K562 (cell line): ENCODE results near the gene SCN7A. TPM values are rescaled to one million over a fixed set of nuclear protein-coding genes. Genes with fewer than 3 reads are reported as not detected.

ENCODE experiments used
- ARID1B ChIP-seq: fragments of 450-650 bp; IDR thresholded peaks from 2 replicates; pipeline ENCODE4 v1.6.1; 2016; ENCODE audit warnings: antibody characterized with exemption, mild to moderate bottlenecking, inconsistent platforms
- CBFA2T3 ChIP-seq: fragments of 450-650 bp; IDR thresholded peaks from 2 replicates; pipeline ENCODE4 v1.6.1; 2017
- CUX1 ChIP-seq: fragments of 200-800 bp; sonication (Bioruptor generic); IDR thresholded peaks from 2 replicates; pipeline ENCODE4 v1.6.1; 2016; ENCODE audit warnings: missing genetic modification characterization, missing compliant biosample characterization
- HBP1 ChIP-seq: fragments of 450-650 bp; formaldehyde crosslinking; IDR thresholded peaks from 2 replicates; pipeline ENCODE4 v1.4.0; 2022; ENCODE audit warnings: missing genetic modification characterization
- NELFE ChIP-seq: IDR thresholded peaks from 2 replicates; pipeline ENCODE4 v1.6.1; 2011; ENCODE audit warnings: mild to moderate bottlenecking; ENCODE audit not compliant: insufficient read depth, insufficient read length
- TAL1 ChIP-seq: fragments of 450-650 bp; IDR thresholded peaks from 2 replicates; pipeline ENCODE4 v1.6.1; 2016; ENCODE audit warnings: mild to moderate bottlenecking
- ZNF197 ChIP-seq: fragments of 200-800 bp; sonication (Bioruptor generic); IDR thresholded peaks from 2 replicates; pipeline ENCODE4 v1.6.1; 2016; ENCODE audit warnings: low read depth, missing genetic modification characterization, missing compliant biosample characterization
- polyA plus RNA-seq, 8 experiments: library from polyadenylated mRNA; depleted of rRNA in 4 of 8; stranded (reverse) in 5 of 8; unstranded in 3 of 8; fragments of >200 nt; fragmentation: Nextera tagmentation in 2 of 8; fragmentation: Illumina TruSeq in 1 of 8; extraction: Ambion mirVana in 2 of 8; extraction: Trizol in 1 of 8; gene quantifications; 2 replicates each; pipeline versions ENCODE4 v1.2.1 to v1.2.3, GENCODE V29; 2011 to 2014; ENCODE audit warnings: inconsistent platforms in 1 of 8, missing spikeins in 1 of 8
- total RNA-seq, 7 experiments: library from RNA; depleted of rRNA in 6 of 7; stranded (reverse); fragments of >200 nt in 6 of 7; fragmentation: Illumina TruSeq in 2 of 7; extraction: Trizol in 2 of 7; gene quantifications; 2 replicates each; pipeline versions ENCODE4 v1.2.1 to v1.2.3, GENCODE V29; 2011 to 2021; ENCODE audit warnings: low replicate concordance in 1 of 7
- TF ChIP-seq, protein P1 (sequence below): sonication (generic); formaldehyde crosslinking; IDR thresholded peaks from 2 replicates; pipeline ENCODE4 v1.8.0; 2022; ENCODE audit warnings: mild to moderate bottlenecking, low read depth, missing genetic modification reagents
- TF ChIP-seq, protein P2 (sequence below): fragments of 200-600 bp; sonication (generic); IDR thresholded peaks from one replicate; pipeline ENCODE4 v1.6.1; 2012; ENCODE audit warnings: mild to moderate bottlenecking, low read depth, low read length, inconsistent platforms

The SCN7A gene
- total and polyA plus RNA-seq, 9 of the 15 experiments (the other 6 are each of a cell fraction or from before 2014, with no cell fraction given) = under 0.01 to 0.05 (median 0.03) TPM; not detected in 3

DNA sequence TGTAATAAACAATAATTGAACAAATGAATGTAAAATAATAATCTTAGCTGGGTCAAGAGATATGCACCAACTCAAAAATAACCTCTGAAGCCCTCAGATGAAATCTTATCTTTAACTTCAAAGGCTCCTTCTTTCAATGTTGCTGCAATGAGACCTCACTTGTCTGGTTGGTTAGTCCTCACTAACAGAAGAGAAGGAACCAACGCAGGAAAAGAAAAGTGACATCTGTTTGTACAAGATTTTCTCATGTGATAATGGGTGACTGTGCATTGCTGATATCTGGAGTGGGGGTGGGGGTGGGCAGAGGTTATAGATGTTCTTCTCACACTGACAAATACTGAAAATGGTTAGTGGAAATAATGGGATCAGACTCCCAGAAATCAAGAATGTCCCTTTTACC is 2.6 kb downstream of the SCN7A start (continued):
- TF ChIP-seq TAL1 (peak; percentile 46), CUX1 (CRISPR knock-in tag) (no peak), ARID1B (peak; percentile 29; the same call in 1 of the 2 replicates), CBFA2T3 (peak; percentile 28; the same call in 1 of the 2 replicates), HBP1 (CRISPR knock-in tag) (no peak), ZNF197 (CRISPR knock-in tag) (no peak), NELFE (no peak)
- TF ChIP-seq, protein P1, sequence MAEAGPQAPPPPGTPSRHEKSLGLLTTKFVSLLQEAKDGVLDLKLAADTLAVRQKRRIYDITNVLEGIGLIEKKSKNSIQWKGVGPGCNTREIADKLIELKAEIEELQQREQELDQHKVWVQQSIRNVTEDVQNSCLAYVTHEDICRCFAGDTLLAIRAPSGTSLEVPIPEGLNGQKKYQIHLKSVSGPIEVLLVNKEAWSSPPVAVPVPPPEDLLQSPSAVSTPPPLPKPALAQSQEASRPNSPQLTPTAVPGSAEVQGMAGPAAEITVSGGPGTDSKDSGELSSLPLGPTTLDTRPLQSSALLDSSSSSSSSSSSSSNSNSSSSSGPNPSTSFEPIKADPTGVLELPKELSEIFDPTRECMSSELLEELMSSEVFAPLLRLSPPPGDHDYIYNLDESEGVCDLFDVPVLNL (CRISPR knock-in tag) = no peak
- TF ChIP-seq, protein P2, sequence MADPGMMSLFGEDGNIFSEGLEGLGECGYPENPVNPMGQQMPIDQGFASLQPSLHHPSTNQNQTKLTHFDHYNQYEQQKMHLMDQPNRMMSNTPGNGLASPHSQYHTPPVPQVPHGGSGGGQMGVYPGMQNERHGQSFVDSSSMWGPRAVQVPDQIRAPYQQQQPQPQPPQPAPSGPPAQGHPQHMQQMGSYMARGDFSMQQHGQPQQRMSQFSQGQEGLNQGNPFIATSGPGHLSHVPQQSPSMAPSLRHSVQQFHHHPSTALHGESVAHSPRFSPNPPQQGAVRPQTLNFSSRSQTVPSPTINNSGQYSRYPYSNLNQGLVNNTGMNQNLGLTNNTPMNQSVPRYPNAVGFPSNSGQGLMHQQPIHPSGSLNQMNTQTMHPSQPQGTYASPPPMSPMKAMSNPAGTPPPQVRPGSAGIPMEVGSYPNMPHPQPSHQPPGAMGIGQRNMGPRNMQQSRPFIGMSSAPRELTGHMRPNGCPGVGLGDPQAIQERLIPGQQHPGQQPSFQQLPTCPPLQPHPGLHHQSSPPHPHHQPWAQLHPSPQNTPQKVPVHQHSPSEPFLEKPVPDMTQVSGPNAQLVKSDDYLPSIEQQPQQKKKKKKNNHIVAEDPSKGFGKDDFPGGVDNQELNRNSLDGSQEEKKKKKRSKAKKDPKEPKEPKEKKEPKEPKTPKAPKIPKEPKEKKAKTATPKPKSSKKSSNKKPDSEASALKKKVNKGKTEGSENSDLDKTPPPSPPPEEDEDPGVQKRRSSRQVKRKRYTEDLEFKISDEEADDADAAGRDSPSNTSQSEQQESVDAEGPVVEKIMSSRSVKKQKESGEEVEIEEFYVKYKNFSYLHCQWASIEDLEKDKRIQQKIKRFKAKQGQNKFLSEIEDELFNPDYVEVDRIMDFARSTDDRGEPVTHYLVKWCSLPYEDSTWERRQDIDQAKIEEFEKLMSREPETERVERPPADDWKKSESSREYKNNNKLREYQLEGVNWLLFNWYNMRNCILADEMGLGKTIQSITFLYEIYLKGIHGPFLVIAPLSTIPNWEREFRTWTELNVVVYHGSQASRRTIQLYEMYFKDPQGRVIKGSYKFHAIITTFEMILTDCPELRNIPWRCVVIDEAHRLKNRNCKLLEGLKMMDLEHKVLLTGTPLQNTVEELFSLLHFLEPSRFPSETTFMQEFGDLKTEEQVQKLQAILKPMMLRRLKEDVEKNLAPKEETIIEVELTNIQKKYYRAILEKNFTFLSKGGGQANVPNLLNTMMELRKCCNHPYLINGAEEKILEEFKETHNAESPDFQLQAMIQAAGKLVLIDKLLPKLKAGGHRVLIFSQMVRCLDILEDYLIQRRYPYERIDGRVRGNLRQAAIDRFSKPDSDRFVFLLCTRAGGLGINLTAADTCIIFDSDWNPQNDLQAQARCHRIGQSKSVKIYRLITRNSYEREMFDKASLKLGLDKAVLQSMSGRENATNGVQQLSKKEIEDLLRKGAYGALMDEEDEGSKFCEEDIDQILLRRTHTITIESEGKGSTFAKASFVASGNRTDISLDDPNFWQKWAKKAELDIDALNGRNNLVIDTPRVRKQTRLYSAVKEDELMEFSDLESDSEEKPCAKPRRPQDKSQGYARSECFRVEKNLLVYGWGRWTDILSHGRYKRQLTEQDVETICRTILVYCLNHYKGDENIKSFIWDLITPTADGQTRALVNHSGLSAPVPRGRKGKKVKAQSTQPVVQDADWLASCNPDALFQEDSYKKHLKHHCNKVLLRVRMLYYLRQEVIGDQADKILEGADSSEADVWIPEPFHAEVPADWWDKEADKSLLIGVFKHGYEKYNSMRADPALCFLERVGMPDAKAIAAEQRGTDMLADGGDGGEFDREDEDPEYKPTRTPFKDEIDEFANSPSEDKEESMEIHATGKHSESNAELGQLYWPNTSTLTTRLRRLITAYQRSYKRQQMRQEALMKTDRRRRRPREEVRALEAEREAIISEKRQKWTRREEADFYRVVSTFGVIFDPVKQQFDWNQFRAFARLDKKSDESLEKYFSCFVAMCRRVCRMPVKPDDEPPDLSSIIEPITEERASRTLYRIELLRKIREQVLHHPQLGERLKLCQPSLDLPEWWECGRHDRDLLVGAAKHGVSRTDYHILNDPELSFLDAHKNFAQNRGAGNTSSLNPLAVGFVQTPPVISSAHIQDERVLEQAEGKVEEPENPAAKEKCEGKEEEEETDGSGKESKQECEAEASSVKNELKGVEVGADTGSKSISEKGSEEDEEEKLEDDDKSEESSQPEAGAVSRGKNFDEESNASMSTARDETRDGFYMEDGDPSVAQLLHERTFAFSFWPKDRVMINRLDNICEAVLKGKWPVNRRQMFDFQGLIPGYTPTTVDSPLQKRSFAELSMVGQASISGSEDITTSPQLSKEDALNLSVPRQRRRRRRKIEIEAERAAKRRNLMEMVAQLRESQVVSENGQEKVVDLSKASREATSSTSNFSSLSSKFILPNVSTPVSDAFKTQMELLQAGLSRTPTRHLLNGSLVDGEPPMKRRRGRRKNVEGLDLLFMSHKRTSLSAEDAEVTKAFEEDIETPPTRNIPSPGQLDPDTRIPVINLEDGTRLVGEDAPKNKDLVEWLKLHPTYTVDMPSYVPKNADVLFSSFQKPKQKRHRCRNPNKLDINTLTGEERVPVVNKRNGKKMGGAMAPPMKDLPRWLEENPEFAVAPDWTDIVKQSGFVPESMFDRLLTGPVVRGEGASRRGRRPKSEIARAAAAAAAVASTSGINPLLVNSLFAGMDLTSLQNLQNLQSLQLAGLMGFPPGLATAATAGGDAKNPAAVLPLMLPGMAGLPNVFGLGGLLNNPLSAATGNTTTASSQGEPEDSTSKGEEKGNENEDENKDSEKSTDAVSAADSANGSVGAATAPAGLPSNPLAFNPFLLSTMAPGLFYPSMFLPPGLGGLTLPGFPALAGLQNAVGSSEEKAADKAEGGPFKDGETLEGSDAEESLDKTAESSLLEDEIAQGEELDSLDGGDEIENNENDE = no peak
